CD14-positive monocyte (primary cell): Measurements from ENCODE around the gene MFN1. TPM values are rescaled to one million over a fixed set of nuclear protein-coding genes. Genes with fewer than 3 reads are reported as not detected.

Experiments used
- DNase-seq, 3 donors: peaks; one replicate each; pipeline ENCODE4 v3.0.0-alpha.2; 2011 to 2022
- H2AFZ ChIP-seq: 2 replicates; pipeline ENCODE4 v1.6.0; 2012; ENCODE audit warnings: mild to moderate bottlenecking, low read depth, low read length, inconsistent platforms; ENCODE audit not compliant: insufficient read depth, poor library complexity, severe bottlenecking
- H3K27ac ChIP-seq, 2 donors: 1 replicate in 1 of 2; 2 replicates in 1 of 2; pipeline ENCODE4 v1.5.1; 2012 to 2013; ENCODE audit warnings: low read length in 2 of 2, control low read depth in 1 of 2, inconsistent platforms in 1 of 2, low read depth in 1 of 2, mild to moderate bottlenecking in 1 of 2
- H3K27me3 ChIP-seq, 2 donors: one replicate each; pipeline versions ENCODE4 v1.6.0 to v1.6.1; 2011 to 2013; ENCODE audit warnings: low read length in 2 of 2; ENCODE audit not compliant: control insufficient read depth in 2 of 2, insufficient read depth in 2 of 2
- H3K36me3 ChIP-seq, 2 donors: replicated peaks in 1 of 2; 1 replicate in 1 of 2; 2 replicates in 1 of 2; pipeline versions ENCODE4 v1.5.1 to v1.6.1; 2012 to 2013; ENCODE audit warnings: low read length in 2 of 2, control low read depth in 1 of 2, inconsistent platforms in 1 of 2, mild to moderate bottlenecking in 1 of 2; ENCODE audit not compliant: insufficient read depth in 2 of 2, control insufficient read depth in 1 of 2
- H3K4me1 ChIP-seq, 2 donors: 1 replicate in 1 of 2; 2 replicates in 1 of 2; pipeline versions ENCODE4 v1.5.1 to v1.6.1; 2012 to 2013; ENCODE audit warnings: low read length in 2 of 2, control low read depth in 1 of 2, inconsistent platforms in 1 of 2, mild to moderate bottlenecking in 1 of 2, moderate library complexity in 1 of 2; ENCODE audit not compliant: insufficient read depth in 2 of 2, control insufficient read depth in 1 of 2
- H3K4me2 ChIP-seq: replicated peaks from 2 replicates; pipeline ENCODE3; 2012; ENCODE audit warnings: low read length, moderate library complexity, mild to moderate bottlenecking; ENCODE audit not compliant: poor library complexity, severe bottlenecking; ENCODE audit errors: extremely low read depth
- H3K4me3 ChIP-seq, 3 experiments: fragments of 200-600 bp in 1 of 3; sonication (generic) in 1 of 3; replicated peaks in 1 of 3; 1 replicate in 2 of 3; 2 replicates in 1 of 3; pipeline ENCODE4 v1.5.1; 2011 to 2013; ENCODE audit warnings: low read length in 3 of 3, mild to moderate bottlenecking in 3 of 3, control low read depth in 2 of 3, low read depth in 2 of 3, inconsistent platforms in 1 of 3, moderate library complexity in 1 of 3
- H3K79me2 ChIP-seq: 2 replicates; pipeline ENCODE4 v1.6.0; 2012; ENCODE audit warnings: mild to moderate bottlenecking, control low read depth, inconsistent platforms, low read length, moderate library complexity; ENCODE audit not compliant: insufficient read depth
- H3K9ac ChIP-seq: 2 replicates; pipeline ENCODE4 v1.6.0; 2017; ENCODE audit warnings: low read length, mild to moderate bottlenecking; ENCODE audit not compliant: insufficient read depth, poor library complexity, severe bottlenecking
- H3K9me3 ChIP-seq, 2 donors: replicated peaks in 1 of 2; 1 replicate in 1 of 2; 2 replicates in 1 of 2; pipeline versions ENCODE4 v1.5.1 to v1.6.1; 2012 to 2013; ENCODE audit warnings: low read length in 2 of 2, control low read depth in 1 of 2; ENCODE audit not compliant: control insufficient read depth in 1 of 2, insufficient read depth in 1 of 2
- H4K20me1 ChIP-seq: 2 replicates; pipeline ENCODE4 v1.6.0; 2012; ENCODE audit warnings: mild to moderate bottlenecking, low read length, control low read depth, moderate library complexity; ENCODE audit not compliant: insufficient read depth
- H3K27ac Mint-ChIP-seq, 7 donors: one replicate each; pipeline ENCODE4 v1.8.0; 2020; ENCODE audit warnings: mild to moderate bottlenecking in 7 of 7, mixed read lengths in 7 of 7, moderate library complexity in 6 of 7, inconsistent platforms in 2 of 7
- H3K27me3 Mint-ChIP-seq, 3 donors: one replicate each; pipeline ENCODE4 v1.8.0; 2021 to 2022; ENCODE audit warnings: low read depth in 3 of 3, mild to moderate bottlenecking in 3 of 3, mixed read lengths in 3 of 3, moderate library complexity in 3 of 3, inconsistent platforms in 1 of 3
- H3K36me3 Mint-ChIP-seq, 2 donors: one replicate each; pipeline ENCODE4 v1.8.0; 2020; ENCODE audit warnings: mixed read lengths in 2 of 2, inconsistent platforms in 1 of 2, mild to moderate bottlenecking in 1 of 2
- H3K4me1 Mint-ChIP-seq: one replicate; pipeline ENCODE4 v1.8.0; 2020; ENCODE audit warnings: mild to moderate bottlenecking, mixed read lengths
- H3K4me3 Mint-ChIP-seq, 2 donors: one replicate each; pipeline ENCODE4 v1.8.0; 2020; ENCODE audit warnings: mild to moderate bottlenecking in 2 of 2, mixed read lengths in 2 of 2, moderate library complexity in 1 of 2
- H3K9me3 Mint-ChIP-seq, 7 donors: one replicate each; pipeline ENCODE4 v1.8.0; 2020 to 2022; ENCODE audit warnings: mixed read lengths in 7 of 7, mild to moderate bottlenecking in 6 of 7, moderate library complexity in 6 of 7, inconsistent platforms in 2 of 7
- CTCF ChIP-seq: fragments of 200-600 bp; IDR thresholded peaks from one replicate; pipeline ENCODE4 v1.8.0; 2022; ENCODE audit warnings: antibody characterized with exemption, mild to moderate bottlenecking
- WGBS: methylation state at CpG from one replicate; pipeline ENCODE4 v1.1.5; 2013; ENCODE audit warnings: missing lambda C conversion rate; ENCODE audit not compliant: insufficient coverage; 5-methylcytosine and 5-hydroxymethylcytosine counted together
- intact Hi-C, 2 donors: fragments of 100-400 bp; cut with micrococcal nuclease; formaldehyde crosslinking; loops; one replicate each; pipeline versions ENCODE4 v1.15.0 to v1.15.1; 2023
- polyA plus RNA-seq, 3 donors: library from polyadenylated mRNA; depleted of rRNA in 1 of 3; unstranded in 2 of 3; stranded (reverse) in 1 of 3; fragments of 300-500 nt in 2 of 3; fragments of >200 nt in 1 of 3; fragmentation: Illumina TruSeq in 2 of 3; gene quantifications; 1 replicate in 2 of 3; 2 replicates in 1 of 3; pipeline ENCODE4 v1.2.3, GENCODE V29; 2012 to 2021

MFN1 gene
- polyA plus RNA-seq, 3 donors, result 5.6 to 15.2 (median 12.2) TPM

GRCh38 chr3:179414804-179415203 lies 67.3 kb downstream of the MFN1 start:
- no CpG with 5 or more reads among the region's 2 CpGs for whole genome bisulfite sequencing
- no peak overlapping the region for H3K27ac ChIP-seq
- DNase-seq, result no peak

GRCh38 chr3:179415377-179415776 lies 67.9 kb downstream of the MFN1 start:
- Histone ChIP-seq H2AFZ (no peak overlapping the region), H3K27ac (no peak overlapping the region), H3K36me3 (peaks cover 64 to 91% of the 10 kb centered on the region in 2 donors), H3K27me3 (no peaks in the 10 kb centered on the region), H3K79me2 (no peaks in the 10 kb centered on the region), H3K9me3 (no peaks in the 10 kb centered on the region), H3K4me3 (no peak overlapping the region), H3K4me2 (no peak overlapping the region), H3K9ac (no peak overlapping the region), H3K4me1 (no peaks in the 10 kb centered on the region), H4K20me1 (no peaks in the 10 kb centered on the region)
- Mint-ChIP-seq H3K9me3 (peaks cover 0 to 2% (median 0%) of the 10 kb centered on the region in 7 donors), H3K4me3 (no peak overlapping the region), H3K4me1 (no peaks in the 10 kb centered on the region), H3K27ac (no peak overlapping the region), H3K36me3 (peaks cover 59 to 66% of the 10 kb centered on the region in 2 donors), H3K27me3 (no peaks in the 10 kb centered on the region)
- intact Hi-C loops, result no loop called here
- TF ChIP-seq CTCF, result no peak
- no CpG with 5 or more reads among the region's 4 CpGs for WGBS
- no peak for DNase-seq

More at GRCh38 chr3:179414804-179415203, 67.3 kb downstream of the MFN1 start:
- Histone ChIP-seq H3K79me2 (no peaks in the 10 kb centered on the region), H3K9me3 (no peaks in the 10 kb centered on the region), H3K4me3 (no peak overlapping the region), H3K4me2 (no peak overlapping the region), H3K36me3 (peaks cover 65 to 97% of the 10 kb centered on the region in 2 donors), H3K9ac (no peak overlapping the region), H3K27me3 (no peaks in the 10 kb centered on the region), H4K20me1 (no peaks in the 10 kb centered on the region), H2AFZ (no peak overlapping the region), H3K4me1 (no peaks in the 10 kb centered on the region)
- H3K4me1 Mint-ChIP-seq, result no peaks in the 10 kb centered on the region
- TF ChIP-seq CTCF, result no peak
- peaks cover 63 to 72% of the 10 kb centered on the region in 2 donors for H3K36me3 Mint-ChIP-seq
- intact Hi-C loops, result no loop called here
- peak overlapping the region in 1 of 7 donors; percentile 66 for H3K27ac Mint-ChIP-seq
- peaks cover 0 to 2% (median 0%) of the 10 kb centered on the region in 7 donors for H3K9me3 Mint-ChIP-seq
- H3K4me3 Mint-ChIP-seq, result no peak overlapping the region
- H3K27me3 Mint-ChIP-seq, result no peaks in the 10 kb centered on the region
